GM18508 (cell line): ENCODE measurements around the gene FRMD4B.

ENCODE experiments used
- ATAC-seq: cut with Tn5 transposase; IDR thresholded peaks from one replicate; pipeline ENCODE4 v1.9.1; 2021; ENCODE audit warnings: moderate number of reproducible peaks; ENCODE audit not compliant: insufficient read depth, unreplicated experiment

Gene FRMD4B

DNA sequence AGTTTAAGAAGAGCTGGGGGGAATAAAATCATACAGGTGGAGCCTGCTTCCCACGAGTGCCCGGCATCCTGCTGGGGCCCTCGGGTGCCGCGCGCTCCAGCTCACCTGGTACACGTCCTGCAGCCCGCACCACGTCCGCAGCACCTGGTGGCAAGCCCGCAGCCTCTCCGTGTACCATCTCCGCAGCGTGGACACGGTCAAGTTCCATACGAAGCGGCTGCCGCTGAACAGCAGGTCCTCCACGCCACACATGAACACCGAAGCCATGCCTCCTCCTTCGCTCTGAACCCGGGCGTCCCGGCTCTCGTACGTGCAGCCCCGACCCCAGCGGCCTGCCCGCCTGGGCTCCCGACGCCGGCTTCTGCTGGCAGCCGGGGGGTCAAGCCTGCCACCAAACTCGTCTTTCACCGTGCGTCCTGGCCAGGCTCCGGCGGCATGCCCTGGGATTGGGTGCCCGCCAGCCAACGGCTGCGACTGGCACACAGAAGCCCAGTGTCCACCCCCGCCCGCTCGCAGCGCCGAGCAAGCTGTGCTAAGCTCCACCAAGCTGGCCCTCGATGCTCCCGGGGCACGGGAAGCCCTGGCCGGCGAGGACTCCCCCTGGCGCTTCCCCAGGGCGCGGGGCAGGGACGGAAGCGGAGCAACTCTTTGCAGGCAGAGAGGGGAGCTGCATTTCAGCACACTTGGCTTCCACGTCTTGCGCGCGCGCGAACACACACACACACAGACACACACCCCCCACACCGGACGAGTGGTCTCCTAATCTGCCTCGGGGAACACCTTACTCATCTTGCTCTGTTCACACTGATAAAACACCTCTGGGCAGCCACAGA, at the start of gene FRMD4B:
Gene FRMD4B, minus strand, starts transcription at position 366 of the 833 bp plus-strand sequence. Its CDS starts 99 bp downstream, at position 267.
- no peak for ATAC-seq

DNA sequence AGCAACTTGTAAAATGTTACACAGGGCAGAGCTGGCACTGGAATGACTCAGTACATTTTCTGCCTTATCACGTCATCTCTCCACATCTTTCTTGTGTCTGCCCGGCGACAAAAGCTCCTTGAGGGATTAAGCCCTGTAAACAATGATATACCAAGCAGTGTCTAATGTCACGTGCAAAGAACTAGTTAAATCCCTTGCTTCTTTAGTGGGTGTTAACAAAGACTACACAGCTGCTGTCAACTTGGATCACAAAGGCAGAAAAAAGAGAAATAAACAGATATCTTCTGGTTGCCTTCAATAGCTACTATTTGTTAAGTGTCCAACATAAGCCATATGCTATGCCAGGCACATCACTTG, 48.1 kb upstream of the FRMD4B start:
- no peak for ATAC-seq

DNA sequence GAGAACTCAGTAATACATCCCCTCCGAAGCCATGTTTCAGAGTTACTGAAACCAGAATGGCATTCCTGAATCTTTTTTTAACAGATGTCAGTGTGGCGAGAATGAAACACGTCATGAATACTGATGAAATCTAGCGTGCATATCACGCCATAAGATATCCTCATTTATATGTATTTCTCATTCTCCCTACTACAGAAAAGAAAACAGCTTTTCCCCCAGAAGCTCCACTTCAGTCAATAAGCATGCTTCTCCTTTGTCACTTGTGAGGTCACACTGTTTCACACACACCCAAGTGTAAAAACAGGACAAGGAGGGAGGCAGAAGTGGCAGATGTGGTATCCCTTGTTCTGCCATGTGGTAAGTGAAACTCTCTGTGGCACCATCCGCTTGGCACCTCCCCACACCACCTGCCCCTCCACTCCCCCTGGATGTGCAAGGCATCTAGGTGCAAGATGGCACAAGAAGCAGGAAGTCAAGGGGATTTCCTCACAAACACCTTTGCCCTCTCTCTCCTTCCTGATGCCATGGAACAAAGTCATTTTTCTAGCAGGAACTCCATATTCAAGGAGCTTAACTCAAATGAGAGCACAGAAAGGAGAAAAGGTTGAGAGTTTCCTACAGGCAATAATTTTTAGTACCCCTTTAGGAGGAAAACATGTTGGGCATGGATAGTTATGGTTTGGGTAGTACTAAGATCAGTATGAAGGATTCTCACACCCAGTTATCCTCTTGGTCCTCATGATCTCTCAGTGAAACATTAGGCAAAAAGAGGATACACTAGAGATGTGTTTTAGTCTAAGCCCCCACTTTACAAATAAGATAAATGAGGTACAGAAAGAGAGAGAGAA, 47.5 kb upstream of the FRMD4B start:
- no peak for ATAC-seq

DNA sequence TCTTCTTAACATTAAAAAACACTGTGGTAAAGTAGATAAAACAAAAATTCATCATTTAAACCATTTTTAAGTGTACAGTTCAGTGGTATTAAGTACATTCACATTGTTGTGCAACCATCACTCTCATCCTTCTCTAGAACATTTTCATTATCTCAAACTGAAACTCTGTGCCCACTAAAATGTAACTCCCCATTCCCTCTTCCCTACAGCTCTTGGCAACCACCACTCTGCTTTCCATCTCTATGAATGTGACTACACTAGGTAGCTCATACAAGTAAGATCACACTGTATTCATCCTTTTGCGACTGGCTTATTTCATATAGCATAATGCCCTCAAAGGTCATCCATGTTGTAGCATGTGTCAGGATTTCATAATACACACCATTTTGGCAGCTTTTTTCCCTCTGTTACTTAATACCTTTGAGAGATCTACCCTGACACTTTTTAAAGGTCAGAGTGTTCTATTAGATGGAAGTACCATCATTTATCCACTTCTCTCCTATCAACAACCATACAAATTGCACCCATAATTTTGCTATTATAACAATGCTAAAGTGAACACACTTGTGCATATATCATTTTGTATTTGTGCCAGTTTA, 42.9 kb upstream of the FRMD4B start:
- ATAC-seq: no peak

DNA sequence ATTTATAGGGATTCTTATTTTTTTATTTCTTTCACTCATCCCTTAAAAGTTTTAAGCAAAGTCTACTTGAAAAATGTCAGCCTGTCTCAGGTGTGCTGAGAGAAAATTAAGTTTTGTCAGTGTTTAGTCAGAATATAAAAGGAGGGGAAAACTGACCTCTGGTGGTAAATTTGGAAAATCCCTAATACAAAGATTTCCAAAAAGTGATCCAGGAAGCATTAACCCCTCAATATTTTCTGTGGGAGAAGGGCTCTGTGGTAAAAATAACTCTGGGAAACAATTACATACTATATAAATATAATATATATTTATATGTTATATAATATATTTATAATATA, 41.0 kb upstream of the FRMD4B start:
- no peak for ATAC-seq

DNA sequence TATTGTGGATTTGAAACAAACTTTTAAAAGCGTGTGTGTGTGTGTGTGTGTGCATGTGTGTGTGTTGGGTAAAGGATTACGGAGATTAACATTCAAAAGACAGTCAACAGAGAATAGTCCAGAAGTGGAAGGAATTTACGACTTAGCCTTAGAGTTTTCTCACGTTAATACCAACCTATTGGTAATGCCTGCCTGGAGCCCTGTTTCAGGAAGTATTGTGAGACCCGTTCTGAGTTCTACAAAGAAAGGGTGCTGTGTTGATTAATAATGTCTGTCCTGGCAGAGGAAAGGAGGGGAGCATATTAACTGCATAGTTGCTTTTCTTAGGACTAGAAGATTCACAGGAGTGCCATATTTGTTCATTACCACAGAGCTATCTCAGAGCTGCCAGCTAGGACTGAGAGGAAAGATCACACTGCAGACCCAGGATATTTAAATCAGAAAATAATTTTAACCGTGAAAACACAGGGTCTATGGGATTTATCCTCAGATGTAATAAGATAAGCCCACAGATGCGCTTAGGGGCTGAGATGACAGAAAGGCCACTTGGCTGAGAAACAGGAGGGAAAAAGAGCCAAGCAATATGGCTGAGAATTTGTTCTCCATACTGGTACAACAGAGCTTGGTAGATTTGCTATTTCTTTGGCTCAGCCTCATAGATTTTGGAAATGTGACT, 40.5 kb upstream of the FRMD4B start:
- no peak for ATAC-seq

DNA sequence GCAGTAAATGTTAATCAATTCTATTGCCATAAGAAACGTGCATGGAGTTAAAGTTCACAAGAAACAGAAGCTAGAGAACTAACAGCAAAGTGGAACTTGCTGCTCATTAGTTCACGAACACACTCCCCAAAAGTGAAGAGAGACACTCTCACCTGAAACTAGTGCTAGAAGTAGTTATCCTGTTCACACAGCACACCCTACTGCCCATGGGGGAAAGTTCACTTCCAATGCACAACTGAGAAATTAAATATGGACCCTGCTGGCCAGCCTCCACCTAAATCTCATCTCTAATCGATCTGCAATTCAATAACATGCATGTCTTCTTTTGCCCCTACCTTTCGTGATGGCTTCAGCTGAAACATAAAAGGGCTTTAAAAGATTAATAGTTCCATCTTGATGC, 39.4 kb upstream of the FRMD4B start:
- no peak for ATAC-seq

DNA sequence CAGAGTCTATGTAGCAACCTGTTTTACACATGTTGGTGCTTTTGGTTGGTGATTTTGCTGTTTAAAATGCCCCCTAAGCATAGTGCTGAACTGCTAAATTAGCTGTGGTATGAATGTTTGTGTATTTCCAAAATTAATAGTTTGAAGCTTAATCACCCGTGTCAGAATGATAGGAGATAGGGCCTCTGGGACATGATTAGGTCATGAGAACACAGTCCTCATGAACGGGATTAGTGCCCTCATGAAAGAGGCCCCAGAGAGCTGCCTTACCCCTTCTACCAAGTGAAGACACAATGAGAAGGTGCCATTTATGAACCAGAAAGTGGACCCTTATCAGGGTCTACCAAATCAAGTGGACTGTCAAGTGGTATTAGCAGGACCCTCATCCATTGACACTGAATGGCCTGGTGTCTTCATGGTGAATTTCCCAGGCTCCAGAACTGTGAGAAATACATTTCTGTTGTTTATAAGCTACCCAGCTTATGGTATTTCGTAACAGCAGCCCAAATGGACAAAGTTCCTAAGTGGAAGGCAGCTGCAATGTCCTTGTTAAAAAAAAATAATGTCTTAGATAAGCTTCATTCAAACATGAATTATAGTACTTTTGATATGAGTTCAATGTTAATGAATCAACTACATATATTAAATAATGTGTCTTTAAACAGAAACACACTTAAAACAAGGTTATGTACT, 37.7 kb upstream of the FRMD4B start:
- no peak for ATAC-seq

DNA sequence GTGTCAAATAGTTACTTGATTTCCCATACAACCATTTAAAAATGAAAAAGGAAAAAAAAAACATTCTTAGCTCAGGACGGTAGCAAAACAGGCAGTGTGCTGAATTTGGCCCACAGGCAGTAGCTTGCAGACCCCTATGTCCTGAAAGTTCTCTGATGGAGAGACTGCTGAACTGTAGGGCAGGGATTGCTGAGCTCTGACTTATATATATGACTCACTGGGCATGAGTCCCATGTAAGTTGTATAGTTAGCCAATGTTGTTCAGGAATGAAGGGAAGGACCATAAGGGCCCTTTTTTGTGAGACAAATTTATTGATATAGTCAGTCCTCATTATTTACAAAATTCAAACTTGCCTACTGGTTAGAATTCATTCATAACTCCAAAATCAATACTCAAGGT, 36.9 kb upstream of the FRMD4B start:
- ATAC-seq: no peak

DNA sequence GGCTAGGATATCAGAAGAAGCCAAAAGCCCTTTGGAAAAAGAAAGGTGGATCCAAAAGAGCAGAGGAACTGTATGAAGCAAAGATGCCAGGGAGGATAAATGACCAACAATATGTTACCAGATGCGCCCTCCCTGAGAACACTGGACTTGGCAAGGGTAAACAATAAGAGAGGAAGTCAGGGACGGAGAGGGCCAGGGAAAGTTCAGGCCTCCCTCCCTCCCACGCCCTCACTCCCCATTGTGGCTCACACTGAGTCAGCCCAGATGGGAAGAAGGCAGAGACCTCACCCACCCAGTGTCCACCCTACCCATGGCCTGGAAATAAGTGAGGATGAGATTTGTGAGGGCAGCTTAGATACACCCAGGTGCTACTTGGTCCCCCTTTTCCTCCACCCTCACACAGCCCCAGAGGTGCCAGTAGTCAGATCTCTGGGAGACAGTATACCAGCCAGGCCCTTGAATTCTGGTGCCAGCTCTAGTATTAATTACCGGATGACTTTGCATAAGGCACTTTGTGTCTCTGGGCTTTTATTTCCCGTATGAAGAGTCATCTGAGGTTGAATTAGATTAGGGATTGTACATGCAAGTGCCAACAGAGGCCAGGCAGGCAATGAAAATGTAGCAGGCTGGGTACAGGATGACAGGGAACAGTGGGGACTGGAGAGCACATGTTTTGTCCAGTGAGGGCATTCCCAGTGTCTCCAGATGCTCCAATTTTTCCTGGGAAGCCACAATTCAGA, 35.1 kb upstream of the FRMD4B start:
- ATAC-seq: no peak

DNA sequence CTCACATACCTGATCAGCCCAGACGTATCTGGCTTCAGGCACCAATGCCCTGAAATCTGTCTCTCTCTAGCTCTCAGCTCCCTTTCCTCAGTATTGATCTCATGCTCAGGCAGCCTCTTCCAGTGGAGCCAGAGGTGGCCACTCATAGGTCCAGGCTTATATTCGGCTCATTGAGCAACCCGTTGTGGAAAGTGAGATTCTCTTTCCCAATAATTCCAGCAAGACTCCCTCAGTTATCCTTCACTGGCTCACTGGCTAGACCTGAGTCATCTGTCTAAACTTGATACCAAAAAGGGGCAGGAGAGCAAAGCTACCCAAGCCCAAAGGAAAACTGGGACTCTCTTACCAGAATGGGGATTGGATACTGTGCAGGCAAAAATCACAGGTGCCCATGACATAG, 33.4 kb upstream of the FRMD4B start:
- no peak for ATAC-seq

DNA sequence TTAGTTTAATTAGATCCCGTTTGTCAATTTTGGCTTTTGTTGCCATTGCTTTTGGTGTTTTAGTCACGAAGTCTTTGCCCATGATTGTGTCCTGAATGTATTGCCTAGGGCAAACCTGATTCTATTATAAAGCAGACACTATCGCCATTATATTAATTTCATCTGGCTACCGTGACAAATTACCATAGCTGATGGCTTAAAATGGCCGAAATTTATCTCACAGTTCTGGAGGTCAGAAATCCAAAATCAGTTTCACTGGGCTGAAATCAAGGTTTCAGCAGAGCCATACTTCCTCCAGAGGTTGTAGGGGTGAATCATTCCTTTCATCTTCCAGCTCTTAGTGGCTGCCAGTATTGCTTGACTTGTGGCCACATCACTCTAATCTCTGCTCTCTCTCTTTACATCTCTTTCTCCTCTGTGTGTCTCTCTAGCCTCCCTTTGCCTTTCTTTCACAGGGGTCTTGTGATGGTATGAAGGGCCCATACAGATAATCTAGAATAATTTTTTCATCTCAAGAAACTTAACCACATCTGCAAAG, 31.7 kb upstream of the FRMD4B start:
- no peak for ATAC-seq

DNA sequence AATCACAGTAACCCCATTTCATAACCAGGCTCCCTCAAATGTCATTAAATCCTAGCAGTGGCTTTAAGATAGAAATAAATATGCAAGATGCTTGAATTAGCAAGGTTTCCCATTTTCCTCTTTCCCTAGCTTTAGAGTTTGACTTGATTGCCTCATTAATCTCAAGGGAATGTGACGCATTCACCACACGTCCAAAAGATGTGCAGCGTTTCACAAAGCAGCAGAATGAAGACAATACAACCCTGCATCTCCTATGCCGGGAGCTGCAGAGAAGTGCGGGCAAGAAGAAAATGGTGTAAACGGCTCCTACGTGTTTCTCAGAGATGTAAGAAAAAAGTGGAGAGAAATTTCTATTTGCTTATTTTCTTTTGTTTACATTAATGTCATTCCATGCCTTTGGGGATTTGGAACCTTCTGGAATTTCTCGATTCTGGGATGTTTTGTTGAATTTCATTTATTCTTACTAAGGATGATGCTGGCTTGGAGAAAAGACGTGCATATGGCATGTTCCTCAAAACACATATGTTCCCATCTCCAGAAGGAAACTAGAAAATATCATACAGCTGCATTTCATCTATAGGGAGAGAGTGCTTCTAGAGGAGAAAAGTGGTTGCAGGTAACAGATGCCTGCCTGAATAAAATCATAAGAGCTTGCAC, 27.8 kb upstream of the FRMD4B start:
- no peak for ATAC-seq

DNA sequence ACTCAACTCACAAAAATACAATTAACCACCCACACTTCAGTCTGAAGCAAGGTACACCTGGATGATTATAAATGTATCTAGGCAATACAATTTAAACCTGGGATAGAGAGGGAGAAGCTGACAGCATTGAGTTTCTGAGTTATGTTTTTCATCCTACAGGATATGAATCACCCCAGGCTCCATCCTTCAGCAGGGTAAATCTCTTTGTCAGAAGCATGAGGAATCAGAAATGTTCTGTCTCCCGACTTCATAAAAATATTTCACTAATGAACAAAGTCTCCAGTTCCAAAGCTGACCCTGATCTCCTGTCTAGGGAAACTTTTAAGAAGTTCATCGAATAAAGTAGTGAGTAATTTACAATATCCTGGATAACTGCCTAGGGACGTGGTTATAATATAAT, 25.5 kb upstream of the FRMD4B start:
- ATAC-seq: no peak

DNA sequence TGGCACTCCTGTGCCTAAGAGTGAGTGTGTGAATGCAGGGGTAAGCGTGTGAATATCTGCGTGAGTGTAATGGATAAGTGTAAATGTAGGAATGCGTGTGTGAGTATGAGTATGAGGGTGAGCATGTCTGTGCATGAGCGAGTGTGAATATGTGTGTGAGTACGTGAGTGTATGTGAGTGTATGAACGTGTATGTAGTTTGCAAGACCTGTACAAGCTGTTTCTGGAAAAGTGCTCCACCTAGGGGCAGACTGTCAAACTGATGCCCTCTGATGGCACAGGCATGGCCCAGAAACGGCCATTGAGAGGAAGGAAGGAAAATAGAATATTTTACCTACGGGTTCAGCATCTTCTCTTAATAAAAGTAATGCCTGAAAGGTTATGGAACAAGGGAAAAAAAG, 24.4 kb upstream of the FRMD4B start:
- ATAC-seq: peak; percentile 92

DNA sequence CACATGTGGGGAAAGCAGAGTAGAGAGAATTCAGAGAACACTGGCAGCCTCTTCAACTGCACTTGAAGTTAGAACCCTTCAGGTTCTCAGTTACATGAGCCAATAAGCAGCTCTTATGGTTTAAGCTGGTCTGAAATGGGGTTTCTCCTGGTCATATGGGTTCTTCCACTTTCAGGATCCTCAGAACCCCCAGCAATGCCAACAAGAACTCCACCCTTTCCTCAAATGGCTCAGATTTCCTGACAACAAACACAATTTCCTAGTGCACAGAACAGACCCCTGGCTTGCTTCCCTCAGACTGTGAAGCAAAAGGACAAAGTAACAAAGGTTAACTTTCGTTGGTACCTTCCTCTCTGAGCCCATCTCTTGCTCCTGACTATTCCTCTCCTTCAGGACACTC, 23.9 kb upstream of the FRMD4B start:
- no peak for ATAC-seq

DNA sequence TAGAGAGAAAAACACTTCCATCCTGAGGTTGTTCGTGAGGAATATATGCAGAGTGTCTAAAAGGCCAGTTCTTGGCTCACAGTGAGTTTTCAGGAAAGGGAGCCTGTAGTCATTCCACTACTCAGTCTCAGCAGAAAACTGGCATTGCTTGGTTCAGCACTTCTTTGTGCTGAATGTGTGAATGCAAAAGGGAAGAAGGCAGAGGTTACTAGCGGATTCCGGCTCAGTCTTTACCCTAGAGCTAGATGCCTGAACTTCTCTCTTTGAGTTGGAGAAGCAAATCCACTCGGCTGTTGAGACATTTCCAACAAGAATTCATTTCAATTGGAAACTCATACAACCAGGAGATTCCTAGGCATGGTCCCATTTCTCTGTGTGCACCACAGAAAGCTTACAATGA, 23.1 kb upstream of the FRMD4B start:
- no peak for ATAC-seq

DNA sequence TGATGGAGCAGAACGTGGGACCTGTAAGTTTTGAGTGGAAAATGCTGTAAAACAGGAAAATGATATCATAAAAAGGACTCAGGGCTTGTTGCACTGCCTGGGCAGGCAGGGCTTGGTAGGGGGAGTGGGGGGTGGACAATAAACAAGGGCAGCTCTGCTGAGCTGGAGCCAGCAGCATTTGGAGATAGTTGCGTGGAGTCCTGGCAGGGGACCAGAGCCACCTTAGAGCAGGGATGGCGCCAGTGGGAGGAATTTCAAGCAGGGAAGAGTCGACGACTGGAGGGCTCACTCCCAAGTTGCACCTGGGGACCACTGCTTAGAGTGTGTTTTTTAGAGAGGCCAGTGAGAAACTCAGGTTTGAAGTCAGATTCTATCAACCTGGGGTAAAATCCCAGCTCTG, 22.7 kb upstream of the FRMD4B start:
- ATAC-seq: no peak

DNA sequence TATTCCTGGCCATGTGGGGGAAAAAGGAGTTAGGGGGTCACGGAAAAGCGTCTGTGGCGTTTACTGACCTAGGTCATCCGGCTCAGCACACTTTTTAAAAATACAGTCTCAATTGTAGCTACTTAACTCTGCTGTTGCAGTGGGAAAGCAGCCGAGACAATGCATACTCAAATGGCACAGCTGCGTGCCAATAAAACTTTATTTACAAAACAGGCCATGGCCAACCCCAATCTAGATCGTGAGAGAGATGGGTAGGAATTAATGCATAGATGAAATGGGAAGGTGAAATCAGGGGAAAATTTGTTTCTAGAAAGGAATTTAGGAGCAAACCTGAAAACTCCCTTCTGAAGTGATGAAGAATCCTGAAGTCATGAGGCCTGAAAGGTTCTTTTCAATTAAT, 22.0 kb upstream of the FRMD4B start:
- ATAC-seq: no peak
